ENCODE results near the gene FALEC.

GRCh38 chr1:150546294-150546937 is 30.9 kb downstream of the FALEC start:
- TF ChIP-seq, protein P1, sequence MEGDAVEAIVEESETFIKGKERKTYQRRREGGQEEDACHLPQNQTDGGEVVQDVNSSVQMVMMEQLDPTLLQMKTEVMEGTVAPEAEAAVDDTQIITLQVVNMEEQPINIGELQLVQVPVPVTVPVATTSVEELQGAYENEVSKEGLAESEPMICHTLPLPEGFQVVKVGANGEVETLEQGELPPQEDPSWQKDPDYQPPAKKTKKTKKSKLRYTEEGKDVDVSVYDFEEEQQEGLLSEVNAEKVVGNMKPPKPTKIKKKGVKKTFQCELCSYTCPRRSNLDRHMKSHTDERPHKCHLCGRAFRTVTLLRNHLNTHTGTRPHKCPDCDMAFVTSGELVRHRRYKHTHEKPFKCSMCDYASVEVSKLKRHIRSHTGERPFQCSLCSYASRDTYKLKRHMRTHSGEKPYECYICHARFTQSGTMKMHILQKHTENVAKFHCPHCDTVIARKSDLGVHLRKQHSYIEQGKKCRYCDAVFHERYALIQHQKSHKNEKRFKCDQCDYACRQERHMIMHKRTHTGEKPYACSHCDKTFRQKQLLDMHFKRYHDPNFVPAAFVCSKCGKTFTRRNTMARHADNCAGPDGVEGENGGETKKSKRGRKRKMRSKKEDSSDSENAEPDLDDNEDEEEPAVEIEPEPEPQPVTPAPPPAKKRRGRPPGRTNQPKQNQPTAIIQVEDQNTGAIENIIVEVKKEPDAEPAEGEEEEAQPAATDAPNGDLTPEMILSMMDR (IDR thresholded peaks at IDR 0.05) = no peak
- no peak for TF ChIP-seq POLR2AphosphoS5 (IDR thresholded peaks at IDR 0.05; ENCODE audit: low read depth, low read length)
- no peak for TF ChIP-seq SIN3A (IDR thresholded peaks at IDR 0.05; ENCODE audit: borderline replicate concordance, insufficient read depth, low read depth, low read length)
- TF ChIP-seq, protein P2, sequence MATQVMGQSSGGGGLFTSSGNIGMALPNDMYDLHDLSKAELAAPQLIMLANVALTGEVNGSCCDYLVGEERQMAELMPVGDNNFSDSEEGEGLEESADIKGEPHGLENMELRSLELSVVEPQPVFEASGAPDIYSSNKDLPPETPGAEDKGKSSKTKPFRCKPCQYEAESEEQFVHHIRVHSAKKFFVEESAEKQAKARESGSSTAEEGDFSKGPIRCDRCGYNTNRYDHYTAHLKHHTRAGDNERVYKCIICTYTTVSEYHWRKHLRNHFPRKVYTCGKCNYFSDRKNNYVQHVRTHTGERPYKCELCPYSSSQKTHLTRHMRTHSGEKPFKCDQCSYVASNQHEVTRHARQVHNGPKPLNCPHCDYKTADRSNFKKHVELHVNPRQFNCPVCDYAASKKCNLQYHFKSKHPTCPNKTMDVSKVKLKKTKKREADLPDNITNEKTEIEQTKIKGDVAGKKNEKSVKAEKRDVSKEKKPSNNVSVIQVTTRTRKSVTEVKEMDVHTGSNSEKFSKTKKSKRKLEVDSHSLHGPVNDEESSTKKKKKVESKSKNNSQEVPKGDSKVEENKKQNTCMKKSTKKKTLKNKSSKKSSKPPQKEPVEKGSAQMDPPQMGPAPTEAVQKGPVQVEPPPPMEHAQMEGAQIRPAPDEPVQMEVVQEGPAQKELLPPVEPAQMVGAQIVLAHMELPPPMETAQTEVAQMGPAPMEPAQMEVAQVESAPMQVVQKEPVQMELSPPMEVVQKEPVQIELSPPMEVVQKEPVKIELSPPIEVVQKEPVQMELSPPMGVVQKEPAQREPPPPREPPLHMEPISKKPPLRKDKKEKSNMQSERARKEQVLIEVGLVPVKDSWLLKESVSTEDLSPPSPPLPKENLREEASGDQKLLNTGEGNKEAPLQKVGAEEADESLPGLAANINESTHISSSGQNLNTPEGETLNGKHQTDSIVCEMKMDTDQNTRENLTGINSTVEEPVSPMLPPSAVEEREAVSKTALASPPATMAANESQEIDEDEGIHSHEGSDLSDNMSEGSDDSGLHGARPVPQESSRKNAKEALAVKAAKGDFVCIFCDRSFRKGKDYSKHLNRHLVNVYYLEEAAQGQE (IDR thresholded peaks at IDR 0.05; ENCODE audit: insufficient read depth in 1 of 2, low read depth in 2 of 2, low read length in 1 of 2) = no peak
- TF ChIP-seq TCF7L2 (IDR thresholded peaks at IDR 0.05; ENCODE audit: low read depth, low read length) = no peak
